HG03103 (cell line): ENCODE data around the gene SLC37A1.

Experiments used
- ATAC-seq: cut with Tn5 transposase; IDR thresholded peaks from one replicate; pipeline ENCODE4 v1.9.1; 2021; ENCODE audit warnings: low read depth; ENCODE audit not compliant: unreplicated experiment

Gene SLC37A1

GRCh38 chr21:42476388-42477331 is 37.0 kb upstream of the SLC37A1 start:
- no peak for ATAC-seq

GRCh38 chr21:42478504-42478903 is 35.1 kb upstream of the SLC37A1 start:
- ATAC-seq, result no peak

- ATAC-seq, result no peak
Observed at GRCh38 chr21:42479582-42479981, 34.1 kb upstream of the SLC37A1 start.

GRCh38 chr21:42480736-42481135 is 32.9 kb upstream of the SLC37A1 start:
- no peak for ATAC-seq

- ATAC-seq, result no peak
Observed at GRCh38 chr21:42481169-42481568, 32.5 kb upstream of the SLC37A1 start.

- no peak for ATAC-seq
Observed at GRCh38 chr21:42484966-42485365, 28.7 kb upstream of the SLC37A1 start.

- no peak for ATAC-seq
Observed at GRCh38 chr21:42486072-42486471, 27.6 kb upstream of the SLC37A1 start.

- no peak for ATAC-seq
Observed at GRCh38 chr21:42486531-42486930, 27.1 kb upstream of the SLC37A1 start.

- no peak for ATAC-seq
Observed at GRCh38 chr21:42489006-42489563, 24.6 kb upstream of the SLC37A1 start.

GRCh38 chr21:42489991-42490390 is 23.7 kb upstream of the SLC37A1 start:
- ATAC-seq, result no peak

GRCh38 chr21:42490720-42491119 is 22.9 kb upstream of the SLC37A1 start:
- no peak for ATAC-seq

- ATAC-seq, result no peak
Observed at GRCh38 chr21:42491328-42491727, 22.3 kb upstream of the SLC37A1 start.

GRCh38 chr21:42492201-42492600 is 21.5 kb upstream of the SLC37A1 start:
- ATAC-seq, result no peak

GRCh38 chr21:42493109-42494060 is 20.3 kb upstream of the SLC37A1 start:
- no peak for ATAC-seq

GRCh38 chr21:42495027-42495426 is 18.6 kb upstream of the SLC37A1 start:
- ATAC-seq, result no peak

- ATAC-seq, result peak; percentile 11
Observed at GRCh38 chr21:42495765-42496119, 17.9 kb upstream of the SLC37A1 start.

GRCh38 chr21:42496120-42496838 is 17.4 kb upstream of the SLC37A1 start, which contains the start of gene RSPH1:
Gene RSPH1, minus strand, starts transcription at chr21:42496224. Its CDS starts 38 bp downstream, at chr21:42496186.
- ATAC-seq, result peak; percentile 94

- ATAC-seq, result no peak
Observed at GRCh38 chr21:42496839-42497202, 16.8 kb upstream of the SLC37A1 start.

- ATAC-seq, result no peak
Observed at GRCh38 chr21:42498012-42498411, 15.6 kb upstream of the SLC37A1 start.

GRCh38 chr21:42499444-42500112 is 14.1 kb upstream of the SLC37A1 start:
- no peak for ATAC-seq
